CD4-positive, alpha-beta T cell (primary cell): ENCODE results near the gene NR1I2. TPM values are rescaled to one million over a fixed set of nuclear protein-coding genes. Genes with fewer than 3 reads are reported as not detected.

Experiments
- ATAC-seq: fragments of 200-7000 bp; cut with Tn5 transposase; one replicate; pipeline ENCODE4 v1.10.0; 2022; ENCODE audit warnings: mild to moderate bottlenecking; ENCODE audit not compliant: poor library complexity
- CTCF ChIA-PET: fragments of 350-600 bp; sonication (Branson Sonifier 250); formaldehyde crosslinking; loops from one replicate; lab custom pipeline; 2021; ENCODE audit warnings: antibody characterized with exemption, inconsistent platforms; lab: Charles Lee
- POLR2A ChIA-PET: fragments of 350-600 bp; sonication (Branson Sonifier 250); formaldehyde crosslinking; loops from one replicate; lab custom pipeline; 2021; ENCODE audit warnings: antibody characterized with exemption, inconsistent platforms; lab: Charles Lee
- DNase-seq, 14 experiments: peaks; one replicate each; pipeline ENCODE4 v3.0.0-alpha.2; 2013 to 2020; ENCODE audit warnings: mixed read lengths in 2 of 14
- H3K27ac ChIP-seq, 2 donors: one replicate each; pipeline versions ENCODE4 v1.5.1 to v1.7.0; 2013; ENCODE audit warnings: low read length in 2 of 2, low read depth in 1 of 2, mild to moderate bottlenecking in 1 of 2
- H3K27me3 ChIP-seq, 2 experiments: 1 replicate in 1 of 2; 2 replicates in 1 of 2; pipeline versions ENCODE4 v1.6.1 to v1.7.0; 2013; ENCODE audit warnings: low read length in 2 of 2, control low read depth in 1 of 2, mild to moderate bottlenecking in 1 of 2, moderate library complexity in 1 of 2; ENCODE audit not compliant: insufficient read depth in 2 of 2, control insufficient read depth in 1 of 2
- H3K36me3 ChIP-seq: one replicate; pipeline ENCODE4 v1.6.1; 2013; ENCODE audit warnings: low read length, control low read depth; ENCODE audit not compliant: insufficient read depth
- H3K4me1 ChIP-seq: one replicate; pipeline ENCODE4 v1.6.1; 2013; ENCODE audit warnings: low read length, control low read depth; ENCODE audit not compliant: insufficient read depth
- H3K4me3 ChIP-seq: one replicate; pipeline ENCODE4 v1.5.1; 2013; ENCODE audit warnings: mild to moderate bottlenecking, low read length, moderate library complexity
- H3K9me3 ChIP-seq, 2 experiments: 1 replicate in 1 of 2; 2 replicates in 1 of 2; pipeline versions ENCODE4 v1.6.1 to v1.7.0; 2013; ENCODE audit warnings: low read length in 2 of 2, mild to moderate bottlenecking in 2 of 2, control low read depth in 1 of 2, moderate library complexity in 1 of 2; ENCODE audit not compliant: control insufficient read depth in 1 of 2, insufficient read depth in 1 of 2
- H3K27ac Mint-ChIP-seq: one replicate; pipeline ENCODE4 v1.8.0; 2020; ENCODE audit warnings: mixed read lengths
- H3K27me3 Mint-ChIP-seq: one replicate; pipeline ENCODE4 v1.8.0; 2021; ENCODE audit warnings: mixed read lengths
- H3K36me3 Mint-ChIP-seq: one replicate; pipeline ENCODE4 v1.8.0; 2021; ENCODE audit warnings: low read depth, mixed read lengths
- H3K4me1 Mint-ChIP-seq: one replicate; pipeline ENCODE4 v1.8.0; 2021; ENCODE audit warnings: low read depth, mixed read lengths
- H3K4me3 Mint-ChIP-seq: one replicate; pipeline ENCODE4 v1.8.0; 2020; ENCODE audit warnings: mild to moderate bottlenecking, mixed read lengths
- H3K9me3 Mint-ChIP-seq: one replicate; pipeline ENCODE4 v1.8.0; 2020; ENCODE audit warnings: mixed read lengths
- intact Hi-C, 2 experiments: fragments of 100-400 bp; cut with DNase I in 1 of 2; cut with micrococcal nuclease in 1 of 2; formaldehyde crosslinking; loops; one replicate each; pipeline versions ENCODE4 v1.15.1 to v1.9.0; 2023 to 2025; cut with DNase I, micrococcal nuclease
- total RNA-seq, 174 experiments: library from RNA in 2 of 174; stranded (reverse) in 2 of 174; gene quantifications; one replicate each; pipeline ENCODE4 v1.2.3 and lab custom pipeline; 2021 to 2026
- TF ChIP-seq, protein P1 (sequence below): fragments of 200-600 bp; IDR thresholded peaks from one replicate; pipeline ENCODE4 v1.8.0; 2022; ENCODE audit warnings: antibody characterized with exemption, mild to moderate bottlenecking

Gene NR1I2
- total RNA-seq, 2 experiments from 2014 or later, result 0.25 TPM; not detected in 1

GRCh38 chr3:119783883-119784282, 2.0 kb downstream of the NR1I2 start:
- no peaks in the 10 kb centered on the region for H3K27me3 ChIP-seq
- no peak for DNase-seq
- no peak overlapping the region for H3K27ac ChIP-seq
- H3K36me3 ChIP-seq, result no peaks in the 10 kb centered on the region
- H3K36me3 Mint-ChIP-seq, result no peaks in the 10 kb centered on the region
- POLR2A ChIA-PET, result no interaction called here
- no peaks in the 10 kb centered on the region for H3K27me3 Mint-ChIP-seq
- TF ChIP-seq, protein P1, sequence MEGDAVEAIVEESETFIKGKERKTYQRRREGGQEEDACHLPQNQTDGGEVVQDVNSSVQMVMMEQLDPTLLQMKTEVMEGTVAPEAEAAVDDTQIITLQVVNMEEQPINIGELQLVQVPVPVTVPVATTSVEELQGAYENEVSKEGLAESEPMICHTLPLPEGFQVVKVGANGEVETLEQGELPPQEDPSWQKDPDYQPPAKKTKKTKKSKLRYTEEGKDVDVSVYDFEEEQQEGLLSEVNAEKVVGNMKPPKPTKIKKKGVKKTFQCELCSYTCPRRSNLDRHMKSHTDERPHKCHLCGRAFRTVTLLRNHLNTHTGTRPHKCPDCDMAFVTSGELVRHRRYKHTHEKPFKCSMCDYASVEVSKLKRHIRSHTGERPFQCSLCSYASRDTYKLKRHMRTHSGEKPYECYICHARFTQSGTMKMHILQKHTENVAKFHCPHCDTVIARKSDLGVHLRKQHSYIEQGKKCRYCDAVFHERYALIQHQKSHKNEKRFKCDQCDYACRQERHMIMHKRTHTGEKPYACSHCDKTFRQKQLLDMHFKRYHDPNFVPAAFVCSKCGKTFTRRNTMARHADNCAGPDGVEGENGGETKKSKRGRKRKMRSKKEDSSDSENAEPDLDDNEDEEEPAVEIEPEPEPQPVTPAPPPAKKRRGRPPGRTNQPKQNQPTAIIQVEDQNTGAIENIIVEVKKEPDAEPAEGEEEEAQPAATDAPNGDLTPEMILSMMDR, result no peak
- H3K4me1 Mint-ChIP-seq, result peaks cover 4% of the 10 kb centered on the region
- peaks cover 8% of the 10 kb centered on the region for H3K4me1 ChIP-seq
- H3K4me3 Mint-ChIP-seq, result no peak overlapping the region
- no peak for ATAC-seq
- no peaks in the 10 kb centered on the region for H3K9me3 Mint-ChIP-seq
- intact Hi-C loops, result no loop called here
- H3K9me3 ChIP-seq, result no peaks in the 10 kb centered on the region
- H3K4me3 ChIP-seq, result no peak overlapping the region
- CTCF ChIA-PET, result no interaction called here
- no peak overlapping the region for H3K27ac Mint-ChIP-seq

- Mint-ChIP-seq H3K4me3 (no peak overlapping the region), H3K27me3 (no peaks in the 10 kb centered on the region), H3K27ac (no peak overlapping the region), H3K36me3 (no peaks in the 10 kb centered on the region), H3K4me1 (no peaks in the 10 kb centered on the region), H3K9me3 (peaks cover 4% of the 10 kb centered on the region)
- POLR2A ChIA-PET, result no interaction called here
- intact Hi-C loops, result no loop called here
- H3K4me1 ChIP-seq, result no peaks in the 10 kb centered on the region
- TF ChIP-seq, protein P1, result no peak
- no peak overlapping the region for H3K27ac ChIP-seq
- CTCF ChIA-PET, result no interaction called here
- no peaks in the 10 kb centered on the region for H3K36me3 ChIP-seq
- no peak overlapping the region for H3K4me3 ChIP-seq
- ATAC-seq, result no peak
- no peaks in the 10 kb centered on the region for H3K27me3 ChIP-seq
- no peak for DNase-seq
- no peaks in the 10 kb centered on the region for H3K9me3 ChIP-seq
Measured at GRCh38 chr3:119786409-119786808, 4.5 kb downstream of the NR1I2 start.

- H3K9me3 ChIP-seq, result no peaks in the 10 kb centered on the region
- intact Hi-C loops, result no loop called here
- TF ChIP-seq, protein P1, result no peak
- H3K27ac ChIP-seq, result no peak overlapping the region
- Mint-ChIP-seq H3K27me3 (no peaks in the 10 kb centered on the region), H3K4me1 (no peaks in the 10 kb centered on the region), H3K9me3 (peaks cover 4% of the 10 kb centered on the region), H3K4me3 (no peak overlapping the region), H3K27ac (no peak overlapping the region), H3K36me3 (no peaks in the 10 kb centered on the region)
- H3K4me1 ChIP-seq, result no peaks in the 10 kb centered on the region
- ATAC-seq (no peak), DNase-seq (no peak)
- no peaks in the 10 kb centered on the region for H3K27me3 ChIP-seq
- ChIA-PET CTCF (no interaction called here), POLR2A (no interaction called here)
- no peaks in the 10 kb centered on the region for H3K36me3 ChIP-seq
- no peak overlapping the region for H3K4me3 ChIP-seq
Measured at GRCh38 chr3:119790369-119790768, 8.5 kb downstream of the NR1I2 start.
